ENCODE results near the gene SLC30A10. TPM values are rescaled to one million over a fixed set of nuclear protein-coding genes. Genes with fewer than 3 reads are reported as not detected.
"Not testable (repeated sequence)": the region's sequence is repeated elsewhere in the genome, so short reads cannot be mapped to it uniquely, and the experiment has no call there.

Gene SLC30A10
- total RNA-seq, 1 donor from 2014 or later = 1.5 TPM

DNA sequence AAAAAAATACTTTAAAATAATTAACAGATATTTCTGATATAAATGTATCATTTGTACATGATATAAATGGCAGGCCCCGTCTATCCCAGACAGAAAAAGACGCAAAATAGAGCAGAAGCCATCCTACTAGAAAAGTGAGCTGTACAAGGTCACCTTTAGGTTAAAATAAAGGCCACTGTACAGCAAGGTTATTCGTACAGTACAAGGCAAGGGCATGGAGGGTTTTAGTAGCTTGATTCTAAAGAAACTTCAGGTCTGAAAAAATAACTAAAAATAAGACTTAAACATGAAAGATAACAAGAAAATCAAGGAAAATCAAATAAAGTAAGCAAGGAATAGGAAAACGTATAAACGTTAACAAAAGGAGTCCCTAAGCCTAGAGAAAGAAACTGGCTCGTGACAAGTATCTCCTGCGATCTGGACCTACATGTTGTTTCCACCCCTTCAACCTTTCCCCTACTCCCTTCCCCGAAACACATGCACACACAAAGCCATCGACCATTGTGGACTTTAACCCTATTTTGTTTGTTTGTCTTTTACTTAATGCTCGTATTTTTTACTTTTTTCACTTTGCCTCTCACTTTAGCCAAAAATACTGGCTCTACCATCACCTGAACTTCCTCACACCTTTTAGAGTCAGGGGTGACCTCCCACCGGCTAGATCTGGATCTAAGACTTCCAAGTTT, 26.5 kb upstream of the SLC30A10 start:
- no peak overlapping the region for H3K27ac Mint-ChIP-seq (ENCODE audit: unreplicated experiment)
- no peaks in the 10 kb centered on the region for H3K36me3 Mint-ChIP-seq (ENCODE audit: unreplicated experiment)
- TF ChIP-seq CTCF (IDR thresholded peaks at IDR 0.05; ENCODE audit: partially characterized antibody, unreplicated experiment) = no peak

GRCh38 chr1:219954052-219954451, 25.7 kb upstream of the SLC30A10 start:
- no peaks in the 10 kb centered on the region for H3K27me3 Mint-ChIP-seq (ENCODE audit: unreplicated experiment)
- H3K9me3 Mint-ChIP-seq (ENCODE audit: unreplicated experiment) = no peaks in the 10 kb centered on the region
- DNase-seq = no peak
- no peaks in the 10 kb centered on the region for H3K4me1 Mint-ChIP-seq (ENCODE audit: low read depth, unreplicated experiment)
- no peaks in the 10 kb centered on the region for H3K36me3 Mint-ChIP-seq (ENCODE audit: unreplicated experiment)
- TF ChIP-seq CTCF (IDR thresholded peaks at IDR 0.05; ENCODE audit: partially characterized antibody, unreplicated experiment) = no peak
- H3K27ac Mint-ChIP-seq (ENCODE audit: unreplicated experiment) = no peak overlapping the region
- no peak overlapping the region for H3K4me3 Mint-ChIP-seq (ENCODE audit: unreplicated experiment)

More for the DNA sequence above, 26.5 kb upstream of the SLC30A10 start:
- no peak overlapping the region for H3K4me3 Mint-ChIP-seq (ENCODE audit: unreplicated experiment)
- no peaks in the 10 kb centered on the region for H3K4me1 Mint-ChIP-seq (ENCODE audit: low read depth, unreplicated experiment)
- no peak for DNase-seq
- no peaks in the 10 kb centered on the region for H3K9me3 Mint-ChIP-seq (ENCODE audit: unreplicated experiment)
- H3K27me3 Mint-ChIP-seq (ENCODE audit: unreplicated experiment) = no peaks in the 10 kb centered on the region

DNA sequence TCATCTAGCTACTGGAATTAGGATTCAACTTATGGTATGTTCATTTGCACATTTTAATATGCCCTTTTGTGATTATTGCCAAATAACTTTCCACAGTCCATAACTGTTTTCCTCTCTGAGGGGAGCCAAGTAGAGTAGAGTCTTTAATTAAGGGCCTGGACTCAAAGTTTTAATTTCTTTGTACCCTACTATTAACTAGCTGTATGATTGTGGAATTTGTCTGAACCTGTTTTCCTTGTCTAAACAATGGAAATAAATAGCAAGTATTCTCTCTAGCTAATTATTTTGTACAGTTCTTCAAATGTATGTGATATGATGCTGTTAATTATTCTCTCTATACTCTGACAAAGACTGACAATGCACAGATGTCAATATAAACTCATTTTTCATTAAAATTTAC, 24.0 kb upstream of the SLC30A10 start:
- H3K27ac Mint-ChIP-seq (ENCODE audit: unreplicated experiment) = no peak overlapping the region
- H3K27me3 Mint-ChIP-seq (ENCODE audit: unreplicated experiment) = no peaks in the 10 kb centered on the region
- no peaks in the 10 kb centered on the region for H3K9me3 Mint-ChIP-seq (ENCODE audit: unreplicated experiment)
- TF ChIP-seq CTCF (IDR thresholded peaks at IDR 0.05; ENCODE audit: partially characterized antibody, unreplicated experiment) = no peak
- no peaks in the 10 kb centered on the region for H3K36me3 Mint-ChIP-seq (ENCODE audit: unreplicated experiment)
- H3K4me3 Mint-ChIP-seq (ENCODE audit: unreplicated experiment) = no peak overlapping the region
- no peaks in the 10 kb centered on the region for H3K4me1 Mint-ChIP-seq (ENCODE audit: low read depth, unreplicated experiment)
- DNase-seq = no peak

- not testable (repeated sequence) for H3K9me3 Mint-ChIP-seq (ENCODE audit: unreplicated experiment); H3K27me3 Mint-ChIP-seq (ENCODE audit: unreplicated experiment)
These were observed 20.9 kb upstream of the SLC30A10 start for GRCh38 chr1:219949227-219949626.

GRCh38 chr1:219948766-219949165, 20.4 kb upstream of the SLC30A10 start:
- DNase-seq; H3K4me1 Mint-ChIP-seq (ENCODE audit: low read depth, unreplicated experiment); H3K27me3 Mint-ChIP-seq (ENCODE audit: unreplicated experiment); H3K36me3 Mint-ChIP-seq (ENCODE audit: unreplicated experiment); H3K4me3 Mint-ChIP-seq (ENCODE audit: unreplicated experiment); H3K27ac Mint-ChIP-seq (ENCODE audit: unreplicated experiment); H3K9me3 Mint-ChIP-seq (ENCODE audit: unreplicated experiment): not testable (repeated sequence)

More at GRCh38 chr1:219949227-219949626, 20.9 kb upstream of the SLC30A10 start:
- not testable (repeated sequence) for DNase-seq; H3K4me3 Mint-ChIP-seq (ENCODE audit: unreplicated experiment); H3K4me1 Mint-ChIP-seq (ENCODE audit: low read depth, unreplicated experiment); H3K27ac Mint-ChIP-seq (ENCODE audit: unreplicated experiment); H3K36me3 Mint-ChIP-seq (ENCODE audit: unreplicated experiment)

- H3K4me1 Mint-ChIP-seq (ENCODE audit: low read depth, unreplicated experiment) = no peaks in the 10 kb centered on the region
- no peak overlapping the region for H3K27ac Mint-ChIP-seq (ENCODE audit: unreplicated experiment)
- peaks cover 1% of the 10 kb centered on the region for H3K9me3 Mint-ChIP-seq (ENCODE audit: unreplicated experiment)
- no peak for TF ChIP-seq CTCF (IDR thresholded peaks at IDR 0.05; ENCODE audit: partially characterized antibody, unreplicated experiment)
- no peaks in the 10 kb centered on the region for H3K27me3 Mint-ChIP-seq (ENCODE audit: unreplicated experiment)
- no peak overlapping the region for H3K4me3 Mint-ChIP-seq (ENCODE audit: unreplicated experiment)
- no peaks in the 10 kb centered on the region for H3K36me3 Mint-ChIP-seq (ENCODE audit: unreplicated experiment)
- DNase-seq = no peak
These were observed 17.4 kb upstream of the SLC30A10 start for GRCh38 chr1:219945795-219946194.
